Trophoblast cell (in vitro differentiated cells and primary cell): ENCODE data around the gene LDLRAD2.
"Not testable (repeated sequence)": the region's sequence is repeated elsewhere in the genome, so short reads cannot be mapped to it uniquely, and the experiment has no call there.

Experiments used
- DNase-seq, 2 donors: peaks; one replicate each; pipeline ENCODE4 v3.0.0-alpha.2; 2016
- H2AFZ ChIP-seq: 2 replicates; pipeline ENCODE4 v1.6.1; 2013; ENCODE audit warnings: low read length, moderate library complexity, mild to moderate bottlenecking; ENCODE audit not compliant: insufficient read depth, poor library complexity
- H2AK5ac ChIP-seq: 2 replicates; pipeline ENCODE4 v1.6.1; 2013; ENCODE audit warnings: mild to moderate bottlenecking, low read length
- H2BK120ac ChIP-seq: 2 replicates; pipeline ENCODE4 v1.6.1; 2013; ENCODE audit warnings: low read length, mild to moderate bottlenecking, moderate library complexity; ENCODE audit not compliant: insufficient read depth, poor library complexity
- H2BK12ac ChIP-seq: 2 replicates; pipeline ENCODE4 v1.6.1; 2013; ENCODE audit warnings: mild to moderate bottlenecking, low read length, moderate library complexity
- H2BK5ac ChIP-seq: 2 replicates; pipeline ENCODE4 v1.6.1; 2013; ENCODE audit warnings: low read length, low read depth, moderate library complexity, mild to moderate bottlenecking; ENCODE audit not compliant: poor library complexity
- H3K14ac ChIP-seq: 2 replicates; pipeline ENCODE4 v1.6.1; 2013; ENCODE audit warnings: mild to moderate bottlenecking, low read length
- H3K18ac ChIP-seq: 2 replicates; pipeline ENCODE4 v1.6.1; 2013; ENCODE audit warnings: mild to moderate bottlenecking, low read length
- H3K23ac ChIP-seq: 2 replicates; pipeline ENCODE4 v1.6.1; 2013; ENCODE audit warnings: low read length
- H3K27ac ChIP-seq: 2 replicates; pipeline ENCODE4 v1.5.1; 2013; ENCODE audit warnings: low read depth, mild to moderate bottlenecking, inconsistent platforms, low read length, moderate library complexity
- H3K27me3 ChIP-seq: 2 replicates; pipeline ENCODE4 v1.6.1; 2013; ENCODE audit warnings: inconsistent platforms, mild to moderate bottlenecking, low read length, moderate library complexity; ENCODE audit not compliant: insufficient read depth
- H3K36me3 ChIP-seq, 2 experiments: 1 replicate in 1 of 2; 2 replicates in 1 of 2; pipeline ENCODE4 v1.6.1; 2013; ENCODE audit warnings: low read length in 2 of 2, mild to moderate bottlenecking in 2 of 2, moderate library complexity in 1 of 2; ENCODE audit not compliant: insufficient read depth in 2 of 2, control insufficient read depth in 1 of 2
- H3K4ac ChIP-seq: 2 replicates; pipeline ENCODE4 v1.6.1; 2013; ENCODE audit warnings: low read depth, mild to moderate bottlenecking, low read length, moderate library complexity
- H3K4me1 ChIP-seq, 2 experiments: 1 replicate in 1 of 2; 2 replicates in 1 of 2; pipeline ENCODE4 v1.6.1; 2013; ENCODE audit warnings: low read length in 2 of 2, mild to moderate bottlenecking in 2 of 2, moderate library complexity in 1 of 2; ENCODE audit not compliant: insufficient read depth in 2 of 2, control insufficient read depth in 1 of 2
- H3K4me2 ChIP-seq: 2 replicates; pipeline ENCODE4 v1.6.1; 2013; ENCODE audit warnings: inconsistent platforms, mild to moderate bottlenecking, low read length, moderate library complexity
- H3K4me3 ChIP-seq: 2 replicates; pipeline ENCODE4 v1.5.1; 2013; ENCODE audit warnings: mild to moderate bottlenecking, low read depth, low read length, inconsistent platforms
- H3K79me1 ChIP-seq: one replicate; pipeline ENCODE4 v1.6.1; 2013; ENCODE audit warnings: low read length
- H3K79me2 ChIP-seq: 2 replicates; pipeline ENCODE4 v1.6.1; 2013; ENCODE audit warnings: low read length, mild to moderate bottlenecking; ENCODE audit not compliant: control insufficient read depth, insufficient read depth, poor library complexity
- H3K9ac ChIP-seq: 2 replicates; pipeline ENCODE4 v1.6.1; 2013; ENCODE audit warnings: mild to moderate bottlenecking, low read length
- H3K9me3 ChIP-seq: 2 replicates; pipeline ENCODE4 v1.6.1; 2013; ENCODE audit warnings: low read depth, mild to moderate bottlenecking, control low read depth, inconsistent platforms, low read length; ENCODE audit not compliant: insufficient read depth
- H4K12ac ChIP-seq: 2 replicates; pipeline ENCODE4 v1.6.1; 2013; ENCODE audit warnings: low read depth, mild to moderate bottlenecking, low read length, moderate library complexity
- H4K8ac ChIP-seq: 2 replicates; pipeline ENCODE4 v1.6.1; 2013; ENCODE audit warnings: low read depth, mild to moderate bottlenecking, low read length, moderate library complexity
- H4K91ac ChIP-seq: one replicate; pipeline ENCODE4 v1.6.1; 2013; ENCODE audit warnings: low read depth, mild to moderate bottlenecking, low read length, moderate library complexity
- WGBS: extraction: QIAGEN DNeasy Blood & Tissue Kit; methylation state at CpG from one replicate; pipeline ENCODE4 v1.1.7; 2013; ENCODE audit warnings: missing lambda C conversion rate; ENCODE audit not compliant: insufficient read length, insufficient coverage; ENCODE audit errors: extremely low coverage; 5-methylcytosine and 5-hydroxymethylcytosine counted together

Gene LDLRAD2

DNA sequence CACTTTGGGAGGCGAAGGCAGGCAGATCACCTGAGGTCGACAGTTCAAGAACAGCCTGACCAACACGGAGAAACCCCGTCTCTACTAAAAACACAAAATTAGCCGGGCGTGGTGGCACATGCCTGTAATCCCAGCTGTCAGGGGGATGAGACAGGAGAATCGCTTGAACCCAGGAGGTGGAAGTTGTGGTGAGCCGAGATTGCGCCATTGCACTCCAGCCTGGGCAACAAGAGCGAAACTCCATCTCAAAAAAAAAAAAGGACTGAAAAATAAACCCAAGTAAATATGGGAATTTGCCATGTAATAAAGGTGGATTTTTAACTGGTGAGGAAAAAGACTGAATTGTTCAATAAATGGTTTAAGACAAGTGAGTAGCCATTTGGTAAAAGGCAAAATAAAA is 40.4 kb upstream of the LDLRAD2 start:
- not testable (repeated sequence) for H2AFZ ChIP-seq, H3K79me2 ChIP-seq, DNase-seq, H2BK5ac ChIP-seq, H4K8ac ChIP-seq, H3K14ac ChIP-seq, H4K91ac ChIP-seq, H3K4me2 ChIP-seq, H4K12ac ChIP-seq, H3K18ac ChIP-seq, H2BK12ac ChIP-seq, H3K23ac ChIP-seq, H2AK5ac ChIP-seq, H3K9ac ChIP-seq, H2BK120ac ChIP-seq, H3K4me1 ChIP-seq, H3K27me3 ChIP-seq, H3K4ac ChIP-seq, H3K79me1 ChIP-seq, H3K9me3 ChIP-seq, H3K27ac ChIP-seq, H3K4me3 ChIP-seq, H3K36me3 ChIP-seq
- WGBS: no CpG with 5 or more reads among the region's 10 CpGs

DNA sequence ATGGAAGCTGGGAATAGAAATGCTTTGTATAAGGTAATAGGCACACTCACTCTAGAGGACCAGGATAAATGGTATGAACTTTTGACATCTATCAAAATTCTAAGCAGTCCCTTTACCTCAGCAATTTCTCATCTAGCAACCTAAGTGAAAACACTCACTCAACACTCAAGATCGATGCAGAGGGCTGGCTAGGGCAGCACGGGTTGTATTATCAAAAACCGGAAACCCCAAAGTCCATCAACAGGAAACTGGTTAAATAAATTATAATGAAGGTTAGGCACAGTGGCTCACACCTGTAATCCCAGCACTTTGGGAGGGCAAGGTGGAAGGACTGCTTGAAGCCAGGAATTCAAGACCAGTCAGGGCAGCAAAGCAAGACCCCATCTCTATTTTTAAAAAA is 38.5 kb upstream of the LDLRAD2 start:
- no peak overlapping the region for H3K23ac ChIP-seq
- no peak overlapping the region for H4K8ac ChIP-seq
- H4K12ac ChIP-seq: no peak overlapping the region
- H3K14ac ChIP-seq: no peak overlapping the region
- H3K36me3 ChIP-seq: peaks cover 0 to 3% of the 10 kb centered on the region in 2 experiments
- no peak overlapping the region for H3K18ac ChIP-seq
- H3K4me3 ChIP-seq: no peak overlapping the region
- H3K9me3 ChIP-seq: no peaks in the 10 kb centered on the region
- H2BK120ac ChIP-seq: no peak overlapping the region
- H3K27me3 ChIP-seq: no peaks in the 10 kb centered on the region
- peaks cover 15% of the 10 kb centered on the region for H3K79me2 ChIP-seq
- no peak overlapping the region for H2BK5ac ChIP-seq
- DNase-seq: no peak
- H2BK12ac ChIP-seq: no peak overlapping the region
- H3K79me1 ChIP-seq: no peaks in the 10 kb centered on the region
- whole genome bisulfite sequencing: no CpG with 5 or more reads among the region's 3 CpGs
- H2AFZ ChIP-seq: no peak overlapping the region
- H3K4me2 ChIP-seq: no peak overlapping the region
- peak overlapping the region; percentile 76 for H3K4ac ChIP-seq
- no peaks in the 10 kb centered on the region for H3K4me1 ChIP-seq
- H2AK5ac ChIP-seq: no peak overlapping the region
- H4K91ac ChIP-seq: no peak overlapping the region
- no peak overlapping the region for H3K9ac ChIP-seq
- H3K27ac ChIP-seq: no peak overlapping the region

DNA sequence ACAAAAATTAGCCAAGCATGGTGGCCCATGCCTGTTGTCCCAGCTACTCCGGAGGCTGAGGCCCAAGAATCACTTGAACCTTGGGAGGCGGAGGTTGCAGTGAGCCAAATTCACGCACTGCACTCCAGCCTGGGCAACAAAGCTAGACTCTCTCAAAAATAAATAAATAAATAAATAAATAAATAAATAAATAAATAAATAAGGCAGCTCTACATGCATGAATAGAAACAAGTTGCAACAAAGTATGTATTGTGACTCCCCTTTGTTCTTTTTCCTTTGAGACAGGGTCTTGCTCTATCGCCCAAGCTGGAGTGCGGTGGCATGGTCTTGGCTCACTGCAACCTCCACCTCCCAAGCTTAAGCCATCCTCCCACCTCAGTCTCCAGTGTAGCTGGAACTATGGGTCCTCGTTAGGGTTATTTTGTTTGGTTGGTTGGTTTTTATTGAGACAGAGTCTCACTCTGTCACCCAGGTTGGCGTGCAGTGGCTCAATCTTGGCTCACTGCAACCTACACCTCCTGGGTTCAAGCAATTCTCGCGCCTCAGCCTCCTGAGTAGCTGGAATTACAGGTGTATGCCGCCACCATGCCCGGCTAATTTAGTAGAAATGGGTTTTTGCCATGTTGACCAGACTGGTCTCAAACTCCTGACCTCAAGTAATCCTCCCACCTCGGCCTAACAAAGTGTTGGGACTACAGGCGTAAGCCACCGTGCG is 37.1 kb upstream of the LDLRAD2 start:
- H3K27me3 ChIP-seq: no peaks in the 10 kb centered on the region
- no peak overlapping the region for H3K14ac ChIP-seq
- H2BK120ac ChIP-seq: no peak overlapping the region
- H3K9me3 ChIP-seq: no peaks in the 10 kb centered on the region
- no peak overlapping the region for H4K8ac ChIP-seq
- no peaks in the 10 kb centered on the region for H3K79me1 ChIP-seq
- no peak overlapping the region for H3K9ac ChIP-seq
- no peak overlapping the region for H2BK5ac ChIP-seq
- H3K36me3 ChIP-seq: peaks cover 0 to 3% of the 10 kb centered on the region in 2 experiments
- no peak overlapping the region for H3K4me2 ChIP-seq
- H4K91ac ChIP-seq: no peak overlapping the region
- no peak overlapping the region for H2BK12ac ChIP-seq
- H3K27ac ChIP-seq: no peak overlapping the region
- H4K12ac ChIP-seq: no peak overlapping the region
- no peak overlapping the region for H2AFZ ChIP-seq
- no peak overlapping the region for H3K23ac ChIP-seq
- no peak overlapping the region for H3K18ac ChIP-seq
- H3K79me2 ChIP-seq: peaks cover 16% of the 10 kb centered on the region
- peak overlapping the region; percentile 65 for H3K4ac ChIP-seq
- no CpG with 5 or more reads among the region's 15 CpGs for WGBS
- no peak for DNase-seq
- no peaks in the 10 kb centered on the region for H3K4me1 ChIP-seq
- no peak overlapping the region for H3K4me3 ChIP-seq
- no peak overlapping the region for H2AK5ac ChIP-seq

DNA sequence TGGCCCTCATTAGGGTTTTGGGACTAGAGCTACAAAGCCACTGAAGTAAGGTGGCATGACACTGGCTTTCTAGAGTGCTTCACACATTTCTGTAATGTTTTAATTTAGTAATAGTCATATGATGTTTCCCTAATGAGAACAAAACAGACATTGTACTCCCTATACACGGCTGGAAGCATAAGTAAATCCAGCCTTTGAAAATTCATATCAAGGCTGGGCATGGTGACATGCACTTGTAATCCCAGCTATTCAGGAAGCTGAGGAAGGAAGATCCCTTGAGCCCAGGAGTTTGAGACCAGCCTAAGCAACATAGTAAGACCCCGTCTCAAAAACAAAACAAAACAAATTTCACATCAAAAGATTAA is 36.5 kb upstream of the LDLRAD2 start:
- H3K4me2 ChIP-seq: no peak overlapping the region
- no peak overlapping the region for H2AK5ac ChIP-seq
- no peak overlapping the region for H4K12ac ChIP-seq
- no peak overlapping the region for H3K27ac ChIP-seq
- H3K79me1 ChIP-seq: no peaks in the 10 kb centered on the region
- no CpG with 5 or more reads among the region's 2 CpGs for WGBS
- no peak overlapping the region for H3K4me3 ChIP-seq
- H2BK12ac ChIP-seq: no peak overlapping the region
- H3K4me1 ChIP-seq: no peaks in the 10 kb centered on the region
- H2BK120ac ChIP-seq: no peak overlapping the region
- H2AFZ ChIP-seq: no peak overlapping the region
- H3K4ac ChIP-seq: peak overlapping the region; percentile 65
- no peaks in the 10 kb centered on the region for H3K9me3 ChIP-seq
- no peaks in the 10 kb centered on the region for H3K27me3 ChIP-seq
- H2BK5ac ChIP-seq: no peak overlapping the region
- H3K36me3 ChIP-seq: peaks cover 0 to 3% of the 10 kb centered on the region in 2 experiments
- DNase-seq: no peak
- H3K79me2 ChIP-seq: peaks cover 15% of the 10 kb centered on the region
- H3K9ac ChIP-seq: no peak overlapping the region
- no peak overlapping the region for H3K14ac ChIP-seq
- no peak overlapping the region for H3K23ac ChIP-seq
- H3K18ac ChIP-seq: no peak overlapping the region
- H4K91ac ChIP-seq: no peak overlapping the region
- no peak overlapping the region for H4K8ac ChIP-seq
